Measurements from ENCODE around the gene WBP1. TPM values are rescaled to one million over a fixed set of nuclear protein-coding genes. Genes with fewer than 3 reads are reported as not detected.

WBP1 gene
- total RNA-seq: 66.5 and 85.7 TPM in 2 replicates
- 87.5 and 95.0 TPM in 2 replicates for polyA plus RNA-seq

GRCh38 chr2:74458132-74458937, at the start of gene WBP1:
WBP1 (plus strand) TSS chr2:74458438; CDS start chr2:74458603, 165 bp downstream.
- no peak for TF ChIP-seq EZH2phosphoT487 (IDR thresholded peaks at IDR 0.05; ENCODE audit: low read depth, severe bottlenecking, unreplicated experiment)
- TF ChIP-seq EZH2 (IDR thresholded peaks at IDR 0.05; ENCODE audit: borderline replicate concordance): no peak
- no peak for TF ChIP-seq CTCF (IDR thresholded peaks at IDR 0.05; ENCODE audit: poor library complexity)

DNA sequence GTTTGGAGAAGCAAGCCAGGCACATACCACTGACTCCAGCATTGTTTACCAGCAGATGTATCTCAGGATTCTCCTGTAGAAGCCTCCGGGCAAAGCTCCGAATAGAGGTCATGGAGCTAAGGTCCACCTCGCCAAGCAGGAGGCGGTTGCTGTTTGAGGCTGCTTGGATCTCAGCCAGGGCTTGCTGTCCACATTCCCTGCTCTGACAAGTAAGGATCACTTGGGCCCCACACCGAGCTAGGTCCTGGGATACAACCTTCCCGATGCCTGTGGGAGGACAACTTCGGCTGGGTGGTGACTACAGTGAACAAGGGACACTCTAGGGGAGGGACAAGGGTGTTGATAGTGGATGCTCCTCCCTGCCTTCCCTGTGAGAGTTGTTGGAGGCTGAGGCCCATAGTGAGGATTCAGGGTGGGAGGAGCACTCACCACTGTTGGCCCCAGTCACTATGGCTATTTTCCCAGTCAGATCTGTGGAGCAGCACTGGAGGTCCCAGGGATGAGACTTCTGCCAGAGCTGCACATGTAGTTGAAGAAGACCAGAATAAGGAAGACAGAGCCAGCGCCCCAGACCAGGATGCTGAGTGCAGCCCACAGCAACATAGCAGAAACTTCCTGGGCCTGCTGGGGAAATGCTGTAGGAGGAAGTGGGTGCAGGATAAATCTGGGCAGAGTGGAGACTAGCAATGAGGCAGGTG, 45.1 kb upstream of the WBP1 start:
- no peak for TF ChIP-seq EZH2 (IDR thresholded peaks at IDR 0.05; ENCODE audit: borderline replicate concordance)
- no peak for TF ChIP-seq CTCF (IDR thresholded peaks at IDR 0.05; ENCODE audit: poor library complexity)
- TF ChIP-seq EZH2phosphoT487 (IDR thresholded peaks at IDR 0.05; ENCODE audit: low read depth, severe bottlenecking, unreplicated experiment): no peak
- DNase-seq (ENCODE audit: low spot score): peak; percentile 53
- no peak overlapping the region for H3K27ac ChIP-seq
- no peaks in the 10 kb centered on the region for H3K36me3 ChIP-seq (replicated peaks; ENCODE audit: insufficient read depth, low read depth)
- no peaks in the 10 kb centered on the region for H4K20me1 ChIP-seq (ENCODE audit: insufficient read depth, poor library complexity, severe bottlenecking)
- H3K4me1 ChIP-seq (ENCODE audit: insufficient read depth): no peaks in the 10 kb centered on the region
- H3K9me3 ChIP-seq (ENCODE audit: low read depth): no peaks in the 10 kb centered on the region
- no peaks in the 10 kb centered on the region for H3K9me2 ChIP-seq (replicated peaks; ENCODE audit: insufficient read depth)
- WGBS (ENCODE audit: low lambda C conversion rate, missing lambda C conversion rate): 53% methylated on average over 8 of the region's 8 CpGs
- H3K27me3 ChIP-seq: no peaks in the 10 kb centered on the region
- no peaks in the 10 kb centered on the region for H3K79me2 ChIP-seq
- no peak overlapping the region for H3K4me3 ChIP-seq
- no peak overlapping the region for H3K4me2 ChIP-seq
- H2AFZ ChIP-seq: no peak overlapping the region

More at GRCh38 chr2:74458132-74458937, at the start of gene WBP1:
- whole genome bisulfite sequencing (ENCODE audit: low lambda C conversion rate, missing lambda C conversion rate): 1% methylated on average over 31 of the region's 38 CpGs
- H4K20me1 ChIP-seq (ENCODE audit: insufficient read depth, poor library complexity, severe bottlenecking): no peaks in the 10 kb centered on the region
- H2AFZ ChIP-seq: peak within 1 kb of the TSS; percentile 41
- H3K9me3 ChIP-seq (ENCODE audit: low read depth): no peaks in the 10 kb centered on the region
- H3K27ac ChIP-seq: peak within 1 kb of the TSS; percentile 95
- H3K4me1 ChIP-seq (ENCODE audit: insufficient read depth): peaks cover 15% of the 10 kb centered on the region
- no peaks in the 10 kb centered on the region for H3K27me3 ChIP-seq
- peak within 1 kb of the TSS; percentile 44 for H3K4me3 ChIP-seq
- H3K4me2 ChIP-seq: peak within 1 kb of the TSS; percentile 82
- H3K9me2 ChIP-seq (replicated peaks; ENCODE audit: insufficient read depth): no peaks in the 10 kb centered on the region
- peaks cover 34% of the 10 kb centered on the region for H3K79me2 ChIP-seq
- no peaks in the 10 kb centered on the region for H3K36me3 ChIP-seq (replicated peaks; ENCODE audit: insufficient read depth, low read depth)
- peak; percentile 99 for DNase-seq (ENCODE audit: low spot score)

DNA sequence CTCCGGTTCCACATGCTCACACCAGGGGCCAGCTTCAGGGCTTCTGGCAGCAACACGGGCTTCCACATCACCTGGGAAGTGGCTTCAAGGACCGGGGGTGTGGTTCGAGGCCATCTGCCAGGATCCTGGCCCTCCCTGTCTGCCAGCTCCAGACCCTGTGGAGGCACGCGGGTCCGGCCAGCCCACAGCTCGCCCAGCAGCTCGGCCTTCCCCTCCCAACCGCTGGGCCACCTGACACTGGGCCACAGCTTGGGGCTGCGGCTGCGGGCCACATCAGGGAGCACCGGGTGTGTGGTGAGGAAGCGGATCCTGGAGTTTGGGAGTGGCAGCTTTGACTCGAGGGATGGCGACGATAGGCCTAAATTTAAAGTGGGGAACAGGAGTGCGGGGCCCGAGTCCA, 43.8 kb upstream of the WBP1 start:
- Histone ChIP-seq H3K27ac (no peak overlapping the region), H3K4me1 (ENCODE audit: insufficient read depth) (no peaks in the 10 kb centered on the region), H3K79me2 (no peaks in the 10 kb centered on the region), H3K4me3 (no peak overlapping the region), H2AFZ (no peak overlapping the region), H3K9me2 (replicated peaks; ENCODE audit: insufficient read depth) (no peaks in the 10 kb centered on the region), H3K27me3 (no peaks in the 10 kb centered on the region), H4K20me1 (ENCODE audit: insufficient read depth, poor library complexity, severe bottlenecking) (no peaks in the 10 kb centered on the region), H3K36me3 (replicated peaks; ENCODE audit: insufficient read depth, low read depth) (no peaks in the 10 kb centered on the region), H3K9me3 (ENCODE audit: low read depth) (no peaks in the 10 kb centered on the region), H3K4me2 (no peak overlapping the region)
- TF ChIP-seq EZH2phosphoT487 (IDR thresholded peaks at IDR 0.05; ENCODE audit: low read depth, severe bottlenecking, unreplicated experiment) (no peak), EZH2 (IDR thresholded peaks at IDR 0.05; ENCODE audit: borderline replicate concordance) (no peak), CTCF (IDR thresholded peaks at IDR 0.05; ENCODE audit: poor library complexity) (no peak)
- DNase-seq (ENCODE audit: low spot score): no peak
- 97% methylated on average over 19 of the region's 19 CpGs for WGBS (ENCODE audit: low lambda C conversion rate, missing lambda C conversion rate)
